ENCODE results near the gene SUN3. TPM values are rescaled to one million over a fixed set of nuclear protein-coding genes. Genes with fewer than 3 reads are reported as not detected.

The SUN3 gene
- total RNA-seq, 1 experiment from 2014 or later: not detected

- TF ChIP-seq ARID4B (CRISPR knock-in tag; IDR thresholded peaks at IDR 0.05; ENCODE audit: borderline replicate concordance) (no peak), FOXP1 (CRISPR knock-in tag; IDR thresholded peaks at IDR 0.05; ENCODE audit: borderline replicate concordance) (no peak), ELF4 (CRISPR knock-in tag; IDR thresholded peaks at IDR 0.05; ENCODE audit: low read depth) (no peak), ZBTB21 (CRISPR knock-in tag; IDR thresholded peaks at IDR 0.05; ENCODE audit: borderline replicate concordance) (no peak), ERG (CRISPR knock-in tag; IDR thresholded peaks at IDR 0.05) (no peak), STAT6 (CRISPR knock-in tag; conservative IDR thresholded peaks at IDR 0.05; ENCODE audit: low read depth) (no peak), GTF2I (CRISPR knock-in tag; conservative IDR thresholded peaks at IDR 0.05) (no peak), NR1H2 (CRISPR knock-in tag; IDR thresholded peaks at IDR 0.05) (no peak), TP53 (CRISPR knock-in tag; IDR thresholded peaks at IDR 0.05) (no peak)
- TF ChIP-seq, protein P1, sequence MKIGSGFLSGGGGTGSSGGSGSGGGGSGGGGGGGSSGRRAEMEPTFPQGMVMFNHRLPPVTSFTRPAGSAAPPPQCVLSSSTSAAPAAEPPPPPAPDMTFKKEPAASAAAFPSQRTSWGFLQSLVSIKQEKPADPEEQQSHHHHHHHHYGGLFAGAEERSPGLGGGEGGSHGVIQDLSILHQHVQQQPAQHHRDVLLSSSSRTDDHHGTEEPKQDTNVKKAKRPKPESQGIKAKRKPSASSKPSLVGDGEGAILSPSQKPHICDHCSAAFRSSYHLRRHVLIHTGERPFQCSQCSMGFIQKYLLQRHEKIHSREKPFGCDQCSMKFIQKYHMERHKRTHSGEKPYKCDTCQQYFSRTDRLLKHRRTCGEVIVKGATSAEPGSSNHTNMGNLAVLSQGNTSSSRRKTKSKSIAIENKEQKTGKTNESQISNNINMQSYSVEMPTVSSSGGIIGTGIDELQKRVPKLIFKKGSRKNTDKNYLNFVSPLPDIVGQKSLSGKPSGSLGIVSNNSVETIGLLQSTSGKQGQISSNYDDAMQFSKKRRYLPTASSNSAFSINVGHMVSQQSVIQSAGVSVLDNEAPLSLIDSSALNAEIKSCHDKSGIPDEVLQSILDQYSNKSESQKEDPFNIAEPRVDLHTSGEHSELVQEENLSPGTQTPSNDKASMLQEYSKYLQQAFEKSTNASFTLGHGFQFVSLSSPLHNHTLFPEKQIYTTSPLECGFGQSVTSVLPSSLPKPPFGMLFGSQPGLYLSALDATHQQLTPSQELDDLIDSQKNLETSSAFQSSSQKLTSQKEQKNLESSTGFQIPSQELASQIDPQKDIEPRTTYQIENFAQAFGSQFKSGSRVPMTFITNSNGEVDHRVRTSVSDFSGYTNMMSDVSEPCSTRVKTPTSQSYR (CRISPR knock-in tag; IDR thresholded peaks at IDR 0.05): no peak
- TF ChIP-seq, protein P2, sequence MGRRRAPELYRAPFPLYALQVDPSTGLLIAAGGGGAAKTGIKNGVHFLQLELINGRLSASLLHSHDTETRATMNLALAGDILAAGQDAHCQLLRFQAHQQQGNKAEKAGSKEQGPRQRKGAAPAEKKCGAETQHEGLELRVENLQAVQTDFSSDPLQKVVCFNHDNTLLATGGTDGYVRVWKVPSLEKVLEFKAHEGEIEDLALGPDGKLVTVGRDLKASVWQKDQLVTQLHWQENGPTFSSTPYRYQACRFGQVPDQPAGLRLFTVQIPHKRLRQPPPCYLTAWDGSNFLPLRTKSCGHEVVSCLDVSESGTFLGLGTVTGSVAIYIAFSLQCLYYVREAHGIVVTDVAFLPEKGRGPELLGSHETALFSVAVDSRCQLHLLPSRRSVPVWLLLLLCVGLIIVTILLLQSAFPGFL (CRISPR knock-in tag; IDR thresholded peaks at IDR 0.05; ENCODE audit: borderline replicate concordance): no peak
Observed at GRCh38 chr7:47978790-47979144, 50.1 kb downstream of the SUN3 start (continued).

- ChIA-PET POLR2A (interaction anchor here (0.7 kb wide), 1 partner anchor 13 kb away, joined by 3 read pairs; no protein-coding TSS in a partner anchor), CTCF (no interaction called here)
- no peak for ATAC-seq
- peaks cover 83% of the 10 kb centered on the region for H3K36me3 Mint-ChIP-seq
- H3K4me1 Mint-ChIP-seq: peaks cover 20% of the 10 kb centered on the region
- no peaks in the 10 kb centered on the region for H3K9me3 Mint-ChIP-seq
- DNase-seq (ENCODE audit: low spot score): no peak
- no peak overlapping the region for H3K27ac Mint-ChIP-seq
- no peak overlapping the region for H3K4me3 Mint-ChIP-seq
- H3K27me3 Mint-ChIP-seq (ENCODE audit: low read depth): no peaks in the 10 kb centered on the region
- no peak for TF ChIP-seq HMGXB4 (CRISPR knock-in tag; IDR thresholded peaks at IDR 0.05)
- no peak for TF ChIP-seq TEAD4 (CRISPR knock-in tag; IDR thresholded peaks at IDR 0.05)
- TF ChIP-seq, protein P2 (CRISPR knock-in tag; IDR thresholded peaks at IDR 0.05; ENCODE audit: borderline replicate concordance): no peak
- TF ChIP-seq ZNF317 (CRISPR knock-in tag; IDR thresholded peaks at IDR 0.05; ENCODE audit: borderline replicate concordance, low read depth): no peak
- no peak for TF ChIP-seq MYBL2 (CRISPR knock-in tag; IDR thresholded peaks at IDR 0.05)
- no peak for TF ChIP-seq SOX15 (CRISPR knock-in tag; IDR thresholded peaks at IDR 0.05)
- TF ChIP-seq SP1 (CRISPR knock-in tag; conservative IDR thresholded peaks at IDR 0.05): no peak
- no peak for TF ChIP-seq ZNF219 (CRISPR knock-in tag; IDR thresholded peaks at IDR 0.05; ENCODE audit: borderline replicate concordance)
- no peak for TF ChIP-seq ZNF263 (CRISPR knock-in tag; IDR thresholded peaks at IDR 0.05; ENCODE audit: low read depth)
- TF ChIP-seq JAZF1 (CRISPR knock-in tag; IDR thresholded peaks at IDR 0.05): no peak
- TF ChIP-seq ZMAT4 (CRISPR knock-in tag; IDR thresholded peaks at IDR 0.05): no peak
Observed at GRCh38 chr7:47973739-47974138, 55.2 kb downstream of the SUN3 start.
